HepG2 (cell line): Measurements from ENCODE around the gene JPH4. TPM values are rescaled to one million over a fixed set of nuclear protein-coding genes. Genes with fewer than 3 reads are reported as not detected.

ENCODE experiments used
- ARNT ChIP-seq: fragments of 450-650 bp; IDR thresholded peaks from 2 replicates; pipeline ENCODE4 v1.6.1; 2017
- KAT8 ChIP-seq: IDR thresholded peaks from 2 replicates; pipeline ENCODE4 v1.6.1; 2016; ENCODE audit warnings: missing genetic modification reagents, missing compliant biosample characterization
- KDM1A ChIP-seq: IDR thresholded peaks from 2 replicates; pipeline ENCODE4 v1.6.1; 2016; ENCODE audit warnings: missing compliant biosample characterization
- MBD4 ChIP-seq: IDR thresholded peaks from 2 replicates; pipeline ENCODE4 v1.6.1; 2012; ENCODE audit warnings: low read length, inconsistent platforms, borderline replicate concordance
- NBN ChIP-seq: fragments of 450-650 bp; conservative IDR thresholded peaks from 2 replicates; pipeline ENCODE4 v1.6.1; 2017
- REL ChIP-seq: sonication (generic); formaldehyde crosslinking; conservative IDR thresholded peaks from 2 replicates; pipeline ENCODE4 v1.8.0; 2022; ENCODE audit warnings: mild to moderate bottlenecking, missing genetic modification reagents, moderate library complexity
- STAG1 ChIP-seq: sonication (generic); formaldehyde crosslinking; IDR thresholded peaks from 2 replicates; pipeline ENCODE4 v1.4.0; 2020; ENCODE audit warnings: missing genetic modification reagents
- TEAD2 ChIP-seq: sonication (generic); formaldehyde crosslinking; IDR thresholded peaks from 2 replicates; pipeline ENCODE4 v1.9.0; 2021; ENCODE audit warnings: missing genetic modification reagents
- ZFP90 ChIP-seq: sonication (generic); formaldehyde crosslinking; IDR thresholded peaks from 2 replicates; pipeline ENCODE4 v1.8.0; 2022; ENCODE audit warnings: missing genetic modification reagents, mild to moderate bottlenecking, inconsistent platforms, borderline replicate concordance
- ZFYVE20 ChIP-seq: sonication (generic); formaldehyde crosslinking; IDR thresholded peaks from 2 replicates; pipeline ENCODE4 v1.8.0; 2023; ENCODE audit warnings: low read depth, mild to moderate bottlenecking, moderate library complexity, missing genetic modification reagents, borderline replicate concordance
- ZNF33A ChIP-seq: sonication (generic); formaldehyde crosslinking; IDR thresholded peaks from 2 replicates; pipeline ENCODE4 v1.5.1; 2020; ENCODE audit warnings: missing genetic modification reagents, mild to moderate bottlenecking, moderate library complexity, borderline replicate concordance
- polyA plus RNA-seq, 8 experiments: library from polyadenylated mRNA; depleted of rRNA in 3 of 8; stranded (reverse) in 7 of 8; unstranded in 1 of 8; fragments of >200 nt; fragmentation: Illumina TruSeq in 4 of 8; extraction: Trizol in 4 of 8; gene quantifications; 2 replicates each; pipeline versions ENCODE4 v1.2.1 to v1.2.3, GENCODE V29; 2011 to 2016; ENCODE audit warnings: low read depth in 4 of 8, missing spikeins in 1 of 8, mixed read lengths in 1 of 8; ENCODE audit not compliant: insufficient read depth in 1 of 8
- total RNA-seq, 5 experiments: library from RNA; depleted of rRNA; stranded (reverse); fragments of >200 nt; fragmentation: Illumina TruSeq; extraction: Trizol; gene quantifications; 2 replicates each; pipeline ENCODE4 v1.2.3, GENCODE V29; 2016; ENCODE audit warnings: low read depth in 1 of 5
- TF ChIP-seq, protein P1 (sequence below): sonication (generic); formaldehyde crosslinking; IDR thresholded peaks from 2 replicates; pipeline ENCODE4 v1.9.0; 2022; ENCODE audit warnings: missing genetic modification reagents, mild to moderate bottlenecking, borderline replicate concordance
- TF ChIP-seq, protein P2 (sequence below): sonication (generic); formaldehyde crosslinking; IDR thresholded peaks from 2 replicates; pipeline ENCODE4 v1.5.1; 2020; ENCODE audit warnings: missing genetic modification reagents, mild to moderate bottlenecking, borderline replicate concordance
- TF ChIP-seq, protein P3 (sequence below): sonication (generic); formaldehyde crosslinking; IDR thresholded peaks from 2 replicates; pipeline ENCODE4 v1.4.0; 2020; ENCODE audit warnings: missing genetic modification reagents, low read depth, mild to moderate bottlenecking, borderline replicate concordance
- TF ChIP-seq, protein P4 (sequence below): sonication (generic); IDR thresholded peaks from 2 replicates; pipeline ENCODE4 v1.6.1; 2016; ENCODE audit warnings: low read depth, borderline replicate concordance
- TF ChIP-seq, protein P5 (sequence below): sonication (generic); formaldehyde crosslinking; IDR thresholded peaks from 2 replicates; pipeline ENCODE4 v1.4.0; 2020; ENCODE audit warnings: missing genetic modification reagents
- TF ChIP-seq, protein P6 (sequence below): sonication (generic); formaldehyde crosslinking; IDR thresholded peaks from 2 replicates; pipeline ENCODE4 v1.5.0; 2020; ENCODE audit warnings: mild to moderate bottlenecking, missing genetic modification reagents, borderline replicate concordance

The JPH4 gene
- total and polyA plus RNA-seq, 2 of the 13 experiments (the other 11 are each of a cell fraction or from before 2014, with no cell fraction given) = 0.08 to 0.22 TPM

DNA sequence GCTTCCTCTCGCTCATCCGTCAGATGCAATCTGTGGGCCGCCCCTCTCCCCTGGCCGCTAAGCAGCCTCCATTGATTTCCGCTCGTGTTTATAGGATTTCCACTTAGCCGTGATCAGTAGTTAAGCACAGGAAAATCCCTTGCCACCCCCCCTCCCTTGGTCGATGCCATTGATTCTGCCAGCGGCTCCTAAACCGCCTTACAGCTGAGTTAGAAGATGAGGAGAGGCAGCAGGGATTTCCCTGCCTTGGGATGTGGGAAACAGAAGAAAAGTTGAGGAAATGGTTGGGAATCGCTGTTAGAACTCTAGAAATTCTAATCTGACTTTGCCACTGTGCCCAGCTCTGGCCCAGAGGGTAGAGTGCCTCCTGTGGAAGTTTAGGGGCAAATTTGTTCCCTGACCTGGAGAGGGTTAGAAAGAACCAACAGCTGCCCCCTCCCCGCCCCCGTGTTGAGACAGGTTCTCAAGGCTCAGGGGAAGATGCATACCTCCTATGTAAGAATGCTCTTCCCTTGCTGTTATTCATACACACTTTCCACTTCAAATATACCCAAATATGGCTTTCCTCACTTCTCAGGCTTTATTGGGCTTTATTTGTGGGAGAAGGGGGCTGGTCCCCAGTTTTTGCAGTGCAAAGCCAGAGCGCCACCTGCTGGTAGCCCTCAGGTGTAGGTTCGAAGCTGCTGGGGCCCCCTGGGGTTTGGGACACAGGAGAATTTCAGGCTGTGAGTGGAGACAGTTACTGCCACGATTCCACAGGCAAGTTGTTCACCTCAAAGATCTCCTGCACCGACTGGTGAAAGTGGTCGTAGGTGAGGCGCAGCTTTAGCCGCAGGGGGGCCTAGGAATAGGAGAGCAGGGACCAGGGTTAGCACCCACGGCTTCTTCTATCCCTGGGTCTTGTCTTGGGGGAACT is 19.3 kb downstream of the JPH4 start (continued):
- TF ChIP-seq, protein P1, sequence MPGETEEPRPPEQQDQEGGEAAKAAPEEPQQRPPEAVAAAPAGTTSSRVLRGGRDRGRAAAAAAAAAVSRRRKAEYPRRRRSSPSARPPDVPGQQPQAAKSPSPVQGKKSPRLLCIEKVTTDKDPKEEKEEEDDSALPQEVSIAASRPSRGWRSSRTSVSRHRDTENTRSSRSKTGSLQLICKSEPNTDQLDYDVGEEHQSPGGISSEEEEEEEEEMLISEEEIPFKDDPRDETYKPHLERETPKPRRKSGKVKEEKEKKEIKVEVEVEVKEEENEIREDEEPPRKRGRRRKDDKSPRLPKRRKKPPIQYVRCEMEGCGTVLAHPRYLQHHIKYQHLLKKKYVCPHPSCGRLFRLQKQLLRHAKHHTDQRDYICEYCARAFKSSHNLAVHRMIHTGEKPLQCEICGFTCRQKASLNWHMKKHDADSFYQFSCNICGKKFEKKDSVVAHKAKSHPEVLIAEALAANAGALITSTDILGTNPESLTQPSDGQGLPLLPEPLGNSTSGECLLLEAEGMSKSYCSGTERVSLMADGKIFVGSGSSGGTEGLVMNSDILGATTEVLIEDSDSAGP (CRISPR knock-in tag) = peak; percentile 14; the same call in 1 of the 2 replicates
- TF ChIP-seq ZNF33A = no peak
- TF ChIP-seq ZFYVE20 (CRISPR knock-in tag) = no peak
- peak; percentile 53; the same call in 1 of the 2 replicates for TF ChIP-seq KAT8
- TF ChIP-seq, protein P2, sequence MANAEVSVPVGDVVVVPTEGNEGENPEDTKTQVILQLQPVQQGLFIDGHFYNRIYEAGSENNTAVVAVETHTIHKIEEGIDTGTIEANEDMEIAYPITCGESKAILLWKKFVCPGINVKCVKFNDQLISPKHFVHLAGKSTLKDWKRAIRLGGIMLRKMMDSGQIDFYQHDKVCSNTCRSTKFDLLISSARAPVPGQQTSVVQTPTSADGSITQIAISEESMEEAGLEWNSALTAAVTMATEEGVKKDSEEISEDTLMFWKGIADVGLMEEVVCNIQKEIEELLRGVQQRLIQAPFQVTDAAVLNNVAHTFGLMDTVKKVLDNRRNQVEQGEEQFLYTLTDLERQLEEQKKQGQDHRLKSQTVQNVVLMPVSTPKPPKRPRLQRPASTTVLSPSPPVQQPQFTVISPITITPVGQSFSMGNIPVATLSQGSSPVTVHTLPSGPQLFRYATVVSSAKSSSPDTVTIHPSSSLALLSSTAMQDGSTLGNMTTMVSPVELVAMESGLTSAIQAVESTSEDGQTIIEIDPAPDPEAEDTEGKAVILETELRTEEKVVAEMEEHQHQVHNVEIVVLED (CRISPR knock-in tag) = 0 out of 2 replicates have a peak, but pooled peaks have one; percentile 33
- no peak for TF ChIP-seq KDM1A (CRISPR knock-in tag)
- TF ChIP-seq, protein P3, sequence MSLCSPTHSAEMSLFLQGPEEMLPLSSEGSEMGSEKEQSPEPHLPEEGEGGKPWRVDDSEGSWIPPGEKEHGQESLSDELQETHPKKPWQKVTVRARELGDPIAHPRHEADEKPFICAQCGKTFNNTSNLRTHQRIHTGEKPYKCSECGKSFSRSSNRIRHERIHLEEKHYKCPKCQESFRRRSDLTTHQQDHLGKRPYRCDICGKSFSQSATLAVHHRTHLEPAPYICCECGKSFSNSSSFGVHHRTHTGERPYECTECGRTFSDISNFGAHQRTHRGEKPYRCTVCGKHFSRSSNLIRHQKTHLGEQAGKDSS (CRISPR knock-in tag) = peak; percentile 26; the same call in 1 of the 2 replicates
- no peak for TF ChIP-seq MBD4
- TF ChIP-seq, protein P4, sequence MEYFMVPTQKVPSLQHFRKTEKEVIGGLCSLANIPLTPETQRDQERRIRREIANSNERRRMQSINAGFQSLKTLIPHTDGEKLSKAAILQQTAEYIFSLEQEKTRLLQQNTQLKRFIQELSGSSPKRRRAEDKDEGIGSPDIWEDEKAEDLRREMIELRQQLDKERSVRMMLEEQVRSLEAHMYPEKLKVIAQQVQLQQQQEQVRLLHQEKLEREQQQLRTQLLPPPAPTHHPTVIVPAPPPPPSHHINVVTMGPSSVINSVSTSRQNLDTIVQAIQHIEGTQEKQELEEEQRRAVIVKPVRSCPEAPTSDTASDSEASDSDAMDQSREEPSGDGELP = no peak
- TF ChIP-seq, protein P5, sequence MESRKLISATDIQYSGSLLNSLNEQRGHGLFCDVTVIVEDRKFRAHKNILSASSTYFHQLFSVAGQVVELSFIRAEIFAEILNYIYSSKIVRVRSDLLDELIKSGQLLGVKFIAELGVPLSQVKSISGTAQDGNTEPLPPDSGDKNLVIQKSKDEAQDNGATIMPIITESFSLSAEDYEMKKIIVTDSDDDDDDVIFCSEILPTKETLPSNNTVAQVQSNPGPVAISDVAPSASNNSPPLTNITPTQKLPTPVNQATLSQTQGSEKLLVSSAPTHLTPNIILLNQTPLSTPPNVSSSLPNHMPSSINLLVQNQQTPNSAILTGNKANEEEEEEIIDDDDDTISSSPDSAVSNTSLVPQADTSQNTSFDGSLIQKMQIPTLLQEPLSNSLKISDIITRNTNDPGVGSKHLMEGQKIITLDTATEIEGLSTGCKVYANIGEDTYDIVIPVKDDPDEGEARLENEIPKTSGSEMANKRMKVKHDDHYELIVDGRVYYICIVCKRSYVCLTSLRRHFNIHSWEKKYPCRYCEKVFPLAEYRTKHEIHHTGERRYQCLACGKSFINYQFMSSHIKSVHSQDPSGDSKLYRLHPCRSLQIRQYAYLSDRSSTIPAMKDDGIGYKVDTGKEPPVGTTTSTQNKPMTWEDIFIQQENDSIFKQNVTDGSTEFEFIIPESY = peak; percentile 29; the same call in 1 of the 2 replicates
- no peak; the same call in 1 of the 2 replicates for TF ChIP-seq ZFP90 (CRISPR knock-in tag)
- no peak for TF ChIP-seq NBN
- no peak for TF ChIP-seq REL (CRISPR knock-in tag)
- no peak for TF ChIP-seq TEAD2 (CRISPR knock-in tag)
- TF ChIP-seq, protein P6, sequence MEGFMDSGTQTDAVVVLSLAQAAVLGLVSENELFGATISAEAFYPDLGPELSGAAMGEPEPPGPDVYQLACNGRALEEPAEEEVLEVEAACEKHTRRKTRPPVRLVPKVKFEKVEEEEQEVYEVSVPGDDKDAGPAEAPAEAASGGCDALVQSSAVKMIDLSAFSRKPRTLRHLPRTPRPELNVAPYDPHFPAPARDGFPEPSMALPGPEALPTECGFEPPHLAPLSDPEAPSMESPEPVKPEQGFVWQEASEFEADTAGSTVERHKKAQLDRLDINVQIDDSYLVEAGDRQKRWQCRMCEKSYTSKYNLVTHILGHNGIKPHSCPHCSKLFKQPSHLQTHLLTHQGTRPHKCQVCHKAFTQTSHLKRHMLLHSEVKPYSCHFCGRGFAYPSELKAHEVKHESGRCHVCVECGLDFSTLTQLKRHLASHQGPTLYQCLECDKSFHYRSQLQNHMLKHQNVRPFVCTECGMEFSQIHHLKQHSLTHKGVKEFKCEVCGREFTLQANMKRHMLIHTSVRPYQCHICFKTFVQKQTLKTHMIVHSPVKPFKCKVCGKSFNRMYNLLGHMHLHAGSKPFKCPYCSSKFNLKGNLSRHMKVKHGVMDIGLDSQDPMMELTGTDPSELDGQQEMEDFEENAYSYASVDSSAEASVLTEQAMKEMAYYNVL (CRISPR knock-in tag) = 0 out of 2 replicates have a peak, but pooled peaks have one; percentile 52
- TF ChIP-seq STAG1 (CRISPR knock-in tag) = peak; percentile 89
- no peak for TF ChIP-seq ARNT
